HepG2 (cell line): ENCODE data around the gene GRIK4. TPM values are rescaled to one million over a fixed set of nuclear protein-coding genes. Genes with fewer than 3 reads are reported as not detected.

Experiments
- ATAC-seq: fragments of 200-7000 bp; cut with Tn5 transposase; 3 replicates; pipeline ENCODE4 v1.9.1; 2020; ENCODE audit warnings: mild to moderate bottlenecking, moderate library complexity
- BruUV-seq: library from RNA; stranded (reverse); fragments of 400-500 nt; replicated peaks from 2 replicates; lab custom pipeline; 2021; lab: Mats Ljungman, UMichigan
- CTCF ChIA-PET: fragments of 300-600 bp; formaldehyde crosslinking; extraction: SDS; loops from one replicate; lab custom pipeline; 2021; ENCODE audit warnings: low total read pairs, inconsistent platforms, low intra/inter-chr PET ratio; lab: Yijun Ruan, JAX
- POLR2A ChIA-PET: fragments of 350-600 bp; sonication (Branson Sonifier 250); formaldehyde crosslinking; loops from one replicate; lab custom pipeline; 2020; ENCODE audit warnings: antibody characterized with exemption, inconsistent platforms; lab: Yijun Ruan, JAX
- DNase-seq: peaks from one replicate; pipeline ENCODE4 v3.0.0-alpha.2; 2015; ENCODE audit warnings: low spot score
- FAIRE-seq: peaks from 3 replicates; lab custom pipeline; 2011; peaks lifted over from hg19 to GRCh38; lab: Jason Lieb, UNC
- H2AFZ ChIP-seq: one replicate; pipeline ENCODE4 v1.6.1; 2011; ENCODE audit warnings: low read length, inconsistent platforms
- H3K27ac ChIP-seq: fragments of 300-600 bp; 3 replicates; pipeline ENCODE4 v1.8.0; 2011; ENCODE audit warnings: mixed run types, mild to moderate bottlenecking, mixed read lengths, low read length, inconsistent platforms; ENCODE audit not compliant: insufficient read depth; ENCODE audit errors: extremely low read length
- H3K27me3 ChIP-seq, 2 experiments: fragments of 200-600 bp in 1 of 2; 2 replicates in 1 of 2; 3 replicates in 1 of 2; pipeline versions ENCODE4 v1.6.0 to v1.8.0; 2011; ENCODE audit warnings: low read length in 2 of 2, mild to moderate bottlenecking in 2 of 2, moderate library complexity in 2 of 2, inconsistent platforms in 1 of 2; ENCODE audit not compliant: insufficient read depth in 2 of 2, control insufficient read depth in 1 of 2
- H3K36me3 ChIP-seq, 2 experiments: fragments of 200-600 bp in 1 of 2; replicated peaks in 1 of 2; 2 replicates in 1 of 2; 3 replicates in 1 of 2; pipeline versions ENCODE4 v1.5.1 to v1.8.0; 2011; ENCODE audit warnings: low read length in 2 of 2, inconsistent platforms in 1 of 2; ENCODE audit not compliant: insufficient read depth in 2 of 2, control insufficient read depth in 1 of 2
- H3K4me1 ChIP-seq: 2 replicates; pipeline ENCODE4 v1.5.1; 2012; ENCODE audit warnings: low read length, inconsistent platforms; ENCODE audit not compliant: insufficient read depth
- H3K4me2 ChIP-seq: 2 replicates; pipeline ENCODE4 v1.6.0; 2011; ENCODE audit warnings: low read depth, low read length, inconsistent platforms
- H3K4me3 ChIP-seq, 3 experiments: fragments of 200-600 bp in 1 of 3; sonication (generic), shearing (Covaris generic) in 1 of 3; replicated peaks in 1 of 3; 2 replicates each; pipeline ENCODE4 v1.5.1; 2011 to 2016; ENCODE audit warnings: low read length in 3 of 3, inconsistent platforms in 2 of 3, low read depth in 2 of 3, mild to moderate bottlenecking in 2 of 3, control low read depth in 1 of 3, mixed read lengths in 1 of 3; ENCODE audit not compliant: insufficient read depth in 1 of 3
- H3K79me2 ChIP-seq: one replicate; pipeline ENCODE4 v1.6.1; 2011; ENCODE audit warnings: low read length, inconsistent platforms; ENCODE audit not compliant: insufficient read depth
- H3K9ac ChIP-seq: 2 replicates; pipeline ENCODE4 v1.6.0; 2011; ENCODE audit warnings: mild to moderate bottlenecking, low read depth, low read length, inconsistent platforms; ENCODE audit not compliant: insufficient read depth
- H3K9me3 ChIP-seq: 2 replicates; pipeline ENCODE4 v1.5.1; 2012; ENCODE audit warnings: mild to moderate bottlenecking, low read length
- H4K20me1 ChIP-seq: 2 replicates; pipeline ENCODE4 v1.6.0; 2011; ENCODE audit warnings: inconsistent platforms, mild to moderate bottlenecking, low read length, moderate library complexity; ENCODE audit not compliant: insufficient read depth
- KAT7 ChIP-seq: IDR thresholded peaks from 2 replicates; pipeline ENCODE4 v1.6.1; 2018; ENCODE audit warnings: borderline replicate concordance, missing compliant biosample characterization
- MTF1 ChIP-seq: sonication (generic); formaldehyde crosslinking; IDR thresholded peaks from 2 replicates; pipeline ENCODE4 v1.5.0; 2020; ENCODE audit warnings: missing genetic modification reagents
- RFX1 ChIP-seq: fragments of 450-650 bp; IDR thresholded peaks from 2 replicates; pipeline ENCODE4 v1.6.1; 2017
- SSRP1 ChIP-seq: IDR thresholded peaks from 2 replicates; pipeline ENCODE4 v1.6.1; 2016; ENCODE audit warnings: control low read depth
- ZNF619 ChIP-seq: sonication (generic); formaldehyde crosslinking; IDR thresholded peaks from 2 replicates; pipeline ENCODE4 v1.4.0; 2020; ENCODE audit warnings: mild to moderate bottlenecking, missing genetic modification reagents
- ZNF775 ChIP-seq: sonication (generic); formaldehyde crosslinking; IDR thresholded peaks from 2 replicates; pipeline ENCODE4 v1.4.0; 2020; ENCODE audit warnings: missing genetic modification reagents, mild to moderate bottlenecking, moderate library complexity, borderline replicate concordance
- ZNF816 ChIP-seq: sonication (generic); formaldehyde crosslinking; IDR thresholded peaks from 2 replicates; pipeline ENCODE4 v1.8.0; 2022; ENCODE audit warnings: missing genetic modification reagents, mild to moderate bottlenecking, borderline replicate concordance
- WGBS: methylation state at CpG from one replicate; pipeline ENCODE4 v1.1.6; 2017; ENCODE audit warnings: low lambda C conversion rate; 5-methylcytosine and 5-hydroxymethylcytosine counted together
- in situ Hi-C: cut with HindIII; loops from 2 replicates; pipeline ENCODE4 v1.10.0; 2017; ENCODE audit warnings: low pct_unique_long_range_greater_than_20kb; ENCODE audit not compliant: extremely low pct_ligation_motif_present
- intact Hi-C: fragments of 100-400 bp; cut with micrococcal nuclease; formaldehyde crosslinking; loops from one replicate; pipeline ENCODE4 v1.10.0; 2022; ENCODE audit not compliant: unreplicated experiment
- polyA plus RNA-seq, 8 experiments: library from polyadenylated mRNA; depleted of rRNA in 3 of 8; stranded (reverse) in 7 of 8; unstranded in 1 of 8; fragments of >200 nt; fragmentation: Illumina TruSeq in 4 of 8; extraction: Trizol in 4 of 8; gene quantifications; 2 replicates each; pipeline versions ENCODE4 v1.2.1 to v1.2.3, GENCODE V29; 2011 to 2016; ENCODE audit warnings: low read depth in 4 of 8, missing spikeins in 1 of 8, mixed read lengths in 1 of 8; ENCODE audit not compliant: insufficient read depth in 1 of 8
- total RNA-seq, 5 experiments: library from RNA; depleted of rRNA; stranded (reverse); fragments of >200 nt; fragmentation: Illumina TruSeq; extraction: Trizol; gene quantifications; 2 replicates each; pipeline ENCODE4 v1.2.3, GENCODE V29; 2016; ENCODE audit warnings: low read depth in 1 of 5
- TF ChIP-seq, protein P1 (sequence below): IDR thresholded peaks from 2 replicates; pipeline ENCODE4 v1.6.1; 2016; ENCODE audit warnings: control low read depth
- TF ChIP-seq, protein P2 (sequence below): sonication (generic); formaldehyde crosslinking; IDR thresholded peaks from 2 replicates; pipeline ENCODE4 v1.5.0; 2020; ENCODE audit warnings: mild to moderate bottlenecking, missing genetic modification reagents, borderline replicate concordance

The GRIK4 gene
- total and polyA plus RNA-seq, 2 of the 13 experiments (the other 11 are each of a cell fraction or from before 2014, with no cell fraction given): 0.04 to 0.07 TPM

DNA sequence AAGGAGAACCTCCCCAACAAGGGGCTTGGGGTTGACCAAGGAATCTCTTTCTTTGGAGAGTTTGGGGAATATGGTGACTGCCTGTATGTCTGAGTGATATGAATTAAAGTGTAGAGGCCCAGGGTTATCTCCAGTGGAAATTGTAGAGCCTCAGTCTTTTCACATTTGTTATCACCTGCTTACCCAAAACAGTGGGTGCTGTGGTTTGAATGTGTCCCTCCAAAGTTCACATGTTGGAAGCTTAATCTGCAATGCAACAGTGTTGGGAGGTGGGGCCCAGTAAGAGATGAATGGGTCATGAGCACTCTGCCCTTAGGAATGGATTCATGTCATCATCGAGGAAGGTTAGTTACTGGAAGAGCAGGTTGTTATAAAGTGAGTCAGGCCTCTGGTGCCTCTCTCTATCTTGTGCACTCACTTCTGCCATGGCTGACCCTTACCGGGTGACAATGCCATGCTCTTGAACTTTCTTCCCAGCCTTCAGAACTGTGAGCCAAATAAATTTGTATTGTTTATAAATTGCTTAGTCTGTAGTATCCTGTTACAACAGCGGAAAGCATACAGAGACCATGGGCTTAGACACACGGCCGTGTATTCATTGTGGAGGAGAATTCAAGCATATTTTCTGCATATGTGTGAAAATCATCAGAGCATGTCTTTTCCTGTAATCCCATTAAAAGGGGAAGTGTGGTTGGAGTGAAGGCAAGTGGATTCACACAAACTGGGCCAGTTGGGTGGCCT lies 398.3 kb downstream of the GRIK4 start:
- no peak overlapping the region for H2AFZ ChIP-seq
- peaks cover 23% of the 10 kb centered on the region for H3K4me1 ChIP-seq
- no peaks in the 10 kb centered on the region for H3K36me3 ChIP-seq
- H3K27ac ChIP-seq: no peak overlapping the region
- no peak overlapping the region for H3K9ac ChIP-seq
- BruUV-seq: no TSS peak
- DNase-seq: no peak
- ChIA-PET CTCF (no interaction called here), POLR2A (no interaction called here)
- no peak overlapping the region for H3K4me2 ChIP-seq
- 44% methylated on average over 5 of the region's 5 CpGs for WGBS
- intact Hi-C loops (no loop called here), in situ Hi-C loops (no loop called here)
- no peak for FAIRE-seq
- no peaks in the 10 kb centered on the region for H3K79me2 ChIP-seq
- no peaks in the 10 kb centered on the region for H4K20me1 ChIP-seq
- H3K27me3 ChIP-seq: peaks cover 0 to 1% of the 10 kb centered on the region in 2 experiments; a peak in 1 of 5 replicates
- no peak overlapping the region for H3K4me3 ChIP-seq
- TF ChIP-seq RFX1 (no peak), ZNF816 (CRISPR knock-in tag) (no peak)
- no peaks in the 10 kb centered on the region for H3K9me3 ChIP-seq
- no peak for ATAC-seq

DNA sequence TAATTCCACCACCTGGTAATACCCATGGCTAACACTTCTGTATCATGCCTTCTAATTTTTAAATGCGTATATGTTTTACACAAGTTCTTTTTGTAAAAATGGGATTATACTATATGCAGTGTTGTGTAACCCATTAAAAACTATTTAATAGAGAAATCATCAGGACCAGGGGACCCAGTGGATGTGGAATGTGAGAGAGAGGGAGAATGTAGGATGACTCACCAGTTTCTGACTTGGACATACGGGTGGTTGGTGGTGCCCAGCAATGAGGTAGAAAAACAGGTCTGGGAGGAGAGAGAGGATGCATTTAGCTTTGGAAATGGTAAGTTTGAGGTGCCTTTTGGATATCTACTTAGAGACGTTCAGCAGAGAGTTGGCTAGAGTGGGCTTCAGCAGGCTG lies 400.4 kb downstream of the GRIK4 start:
- Histone ChIP-seq H3K9me3 (no peaks in the 10 kb centered on the region), H3K4me3 (no peak overlapping the region), H3K4me1 (peaks cover 23% of the 10 kb centered on the region), H3K27me3 (peaks cover 0 to 1% of the 10 kb centered on the region in 2 experiments; a peak in 1 of 5 replicates), H4K20me1 (no peaks in the 10 kb centered on the region), H3K36me3 (no peaks in the 10 kb centered on the region), H2AFZ (no peak overlapping the region), H3K9ac (no peak overlapping the region), H3K4me2 (no peak overlapping the region), H3K79me2 (no peaks in the 10 kb centered on the region), H3K27ac (no peak overlapping the region)
- no TSS peak for BruUV-seq
- ChIA-PET CTCF (interaction anchor here (1.1 kb wide), 1 partner anchor 283 kb away, joined by 3 read pairs; no protein-coding TSS in a partner anchor), POLR2A (no interaction called here)
- in situ Hi-C loops (no loop called here), intact Hi-C loops (no loop called here)
- FAIRE-seq: no peak
- 62% methylated on average over 3 of the region's 3 CpGs for WGBS
- ATAC-seq: no peak
- no peak for DNase-seq
- TF ChIP-seq, protein P1, sequence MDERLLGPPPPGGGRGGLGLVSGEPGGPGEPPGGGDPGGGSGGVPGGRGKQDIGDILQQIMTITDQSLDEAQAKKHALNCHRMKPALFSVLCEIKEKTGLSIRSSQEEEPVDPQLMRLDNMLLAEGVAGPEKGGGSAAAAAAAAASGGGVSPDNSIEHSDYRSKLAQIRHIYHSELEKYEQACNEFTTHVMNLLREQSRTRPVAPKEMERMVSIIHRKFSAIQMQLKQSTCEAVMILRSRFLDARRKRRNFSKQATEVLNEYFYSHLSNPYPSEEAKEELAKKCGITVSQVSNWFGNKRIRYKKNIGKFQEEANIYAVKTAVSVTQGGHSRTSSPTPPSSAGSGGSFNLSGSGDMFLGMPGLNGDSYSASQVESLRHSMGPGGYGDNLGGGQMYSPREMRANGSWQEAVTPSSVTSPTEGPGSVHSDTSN: no peak
- TF ChIP-seq MTF1 (CRISPR knock-in tag) (no peak), ZNF775 (CRISPR knock-in tag) (no peak), KAT7 (CRISPR knock-in tag) (no peak), SSRP1 (CRISPR knock-in tag) (no peak), ZNF619 (CRISPR knock-in tag) (no peak)
- TF ChIP-seq, protein P2, sequence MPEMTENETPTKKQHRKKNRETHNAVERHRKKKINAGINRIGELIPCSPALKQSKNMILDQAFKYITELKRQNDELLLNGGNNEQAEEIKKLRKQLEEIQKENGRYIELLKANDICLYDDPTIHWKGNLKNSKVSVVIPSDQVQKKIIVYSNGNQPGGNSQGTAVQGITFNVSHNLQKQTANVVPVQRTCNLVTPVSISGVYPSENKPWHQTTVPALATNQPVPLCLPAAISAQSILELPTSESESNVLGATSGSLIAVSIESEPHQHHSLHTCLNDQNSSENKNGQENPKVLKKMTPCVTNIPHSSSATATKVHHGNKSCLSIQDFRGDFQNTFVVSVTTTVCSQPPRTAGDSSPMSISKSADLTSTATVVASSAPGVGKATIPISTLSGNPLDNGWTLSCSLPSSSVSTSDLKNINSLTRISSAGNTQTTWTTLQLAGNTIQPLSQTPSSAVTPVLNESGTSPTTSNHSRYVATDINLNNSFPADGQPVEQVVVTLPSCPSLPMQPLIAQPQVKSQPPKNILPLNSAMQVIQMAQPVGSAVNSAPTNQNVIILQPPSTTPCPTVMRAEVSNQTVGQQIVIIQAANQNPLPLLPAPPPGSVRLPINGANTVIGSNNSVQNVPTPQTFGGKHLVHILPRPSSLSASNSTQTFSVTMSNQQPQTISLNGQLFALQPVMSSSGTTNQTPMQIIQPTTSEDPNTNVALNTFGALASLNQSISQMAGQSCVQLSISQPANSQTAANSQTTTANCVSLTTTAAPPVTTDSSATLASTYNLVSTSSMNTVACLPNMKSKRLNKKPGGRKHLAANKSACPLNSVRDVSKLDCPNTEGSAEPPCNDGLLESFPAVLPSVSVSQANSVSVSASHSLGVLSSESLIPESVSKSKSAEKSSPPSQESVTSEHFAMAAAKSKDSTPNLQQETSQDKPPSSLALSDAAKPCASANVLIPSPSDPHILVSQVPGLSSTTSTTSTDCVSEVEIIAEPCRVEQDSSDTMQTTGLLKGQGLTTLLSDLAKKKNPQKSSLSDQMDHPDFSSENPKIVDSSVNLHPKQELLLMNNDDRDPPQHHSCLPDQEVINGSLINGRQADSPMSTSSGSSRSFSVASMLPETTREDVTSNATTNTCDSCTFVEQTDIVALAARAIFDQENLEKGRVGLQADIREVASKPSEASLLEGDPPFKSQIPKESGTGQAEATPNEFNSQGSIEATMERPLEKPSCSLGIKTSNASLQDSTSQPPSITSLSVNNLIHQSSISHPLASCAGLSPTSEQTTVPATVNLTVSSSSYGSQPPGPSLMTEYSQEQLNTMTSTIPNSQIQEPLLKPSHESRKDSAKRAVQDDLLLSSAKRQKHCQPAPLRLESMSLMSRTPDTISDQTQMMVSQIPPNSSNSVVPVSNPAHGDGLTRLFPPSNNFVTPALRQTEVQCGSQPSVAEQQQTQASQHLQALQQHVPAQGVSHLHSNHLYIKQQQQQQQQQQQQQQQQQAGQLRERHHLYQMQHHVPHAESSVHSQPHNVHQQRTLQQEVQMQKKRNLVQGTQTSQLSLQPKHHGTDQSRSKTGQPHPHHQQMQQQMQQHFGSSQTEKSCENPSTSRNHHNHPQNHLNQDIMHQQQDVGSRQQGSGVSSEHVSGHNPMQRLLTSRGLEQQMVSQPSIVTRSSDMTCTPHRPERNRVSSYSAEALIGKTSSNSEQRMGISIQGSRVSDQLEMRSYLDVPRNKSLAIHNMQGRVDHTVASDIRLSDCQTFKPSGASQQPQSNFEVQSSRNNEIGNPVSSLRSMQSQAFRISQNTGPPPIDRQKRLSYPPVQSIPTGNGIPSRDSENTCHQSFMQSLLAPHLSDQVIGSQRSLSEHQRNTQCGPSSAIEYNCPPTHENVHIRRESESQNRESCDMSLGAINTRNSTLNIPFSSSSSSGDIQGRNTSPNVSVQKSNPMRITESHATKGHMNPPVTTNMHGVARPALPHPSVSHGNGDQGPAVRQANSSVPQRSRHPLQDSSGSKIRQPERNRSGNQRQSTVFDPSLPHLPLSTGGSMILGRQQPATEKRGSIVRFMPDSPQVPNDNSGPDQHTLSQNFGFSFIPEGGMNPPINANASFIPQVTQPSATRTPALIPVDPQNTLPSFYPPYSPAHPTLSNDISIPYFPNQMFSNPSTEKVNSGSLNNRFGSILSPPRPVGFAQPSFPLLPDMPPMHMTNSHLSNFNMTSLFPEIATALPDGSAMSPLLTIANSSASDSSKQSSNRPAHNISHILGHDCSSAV (CRISPR knock-in tag): no peak
